A673 (cell line): ENCODE data around the gene NPLOC4. TPM values are rescaled to one million over a fixed set of nuclear protein-coding genes. Genes with fewer than 3 reads are reported as not detected.

Experiments used
- BruUV-seq: library from RNA; stranded (reverse); fragments of 400-500 nt; replicated peaks from 2 replicates; lab custom pipeline; 2021; lab: Mats Ljungman, UMichigan
- CTCF ChIA-PET: fragments of 300-600 bp; sonication (Branson Sonifier 250); formaldehyde crosslinking; loops from one replicate; lab custom pipeline; 2022; ENCODE audit warnings: antibody characterized with exemption; lab: Charles Lee
- POLR2A ChIA-PET: fragments of 300-600 bp; sonication (Branson Sonifier 250); formaldehyde crosslinking; loops from one replicate; lab custom pipeline; 2022; ENCODE audit warnings: antibody characterized with exemption; ENCODE audit not compliant: low non-redundant PET; lab: Charles Lee
- DNase-seq: peaks from one replicate; pipeline ENCODE4 v3.0.0-alpha.2; 2015; ENCODE audit warnings: low spot score
- H3K27ac ChIP-seq: fragments of 200-600 bp; sonication (generic); 2 replicates; pipeline ENCODE4 v1.5.1; 2016; ENCODE audit warnings: mixed run types, low read depth, mild to moderate bottlenecking, mixed read lengths, antibody characterized with exemption, low read length; ENCODE audit not compliant: poor library complexity, severe bottlenecking
- H3K27me3 ChIP-seq: fragments of 200-600 bp; sonication (generic); replicated peaks from 2 replicates; pipeline ENCODE4 v1.6.1; 2017; ENCODE audit warnings: mixed run types, low read depth, mild to moderate bottlenecking, mixed read lengths, antibody characterized with exemption, low read length; ENCODE audit not compliant: insufficient read depth, poor library complexity
- H3K36me3 ChIP-seq: fragments of 200-600 bp; sonication (generic); 2 replicates; pipeline ENCODE4 v1.6.1; 2016; ENCODE audit warnings: mixed run types, mild to moderate bottlenecking, mixed read lengths, antibody characterized with exemption, low read length; ENCODE audit not compliant: insufficient read depth, poor library complexity, severe bottlenecking
- H3K4me1 ChIP-seq: fragments of 200-600 bp; sonication (generic); 2 replicates; pipeline ENCODE4 v1.6.1; 2017; ENCODE audit warnings: mixed run types, mild to moderate bottlenecking, mixed read lengths, antibody characterized with exemption, low read length; ENCODE audit not compliant: insufficient read depth, poor library complexity, severe bottlenecking
- H3K4me3 ChIP-seq: fragments of 200-600 bp; sonication (generic); 2 replicates; pipeline ENCODE4 v1.5.1; 2016; ENCODE audit warnings: low read depth, mixed run types, mild to moderate bottlenecking, mixed read lengths, low read length; ENCODE audit not compliant: poor library complexity, severe bottlenecking
- H3K9me3 ChIP-seq: fragments of 200-600 bp; sonication (generic); 2 replicates; pipeline ENCODE4 v1.6.1; 2016; ENCODE audit warnings: mixed run types, low read depth, mild to moderate bottlenecking, mixed read lengths, antibody characterized with exemption, low read length; ENCODE audit not compliant: poor library complexity, severe bottlenecking
- EZH2 ChIP-seq: fragments of 200-600 bp; sonication (generic); IDR thresholded peaks from 2 replicates; pipeline ENCODE4 v1.6.1; 2017; ENCODE audit warnings: borderline replicate concordance, low read depth, mild to moderate bottlenecking, mixed read lengths, antibody characterized with exemption, low read length; ENCODE audit not compliant: poor library complexity, severe bottlenecking
- intact Hi-C: fragments of 100-400 bp; cut with micrococcal nuclease; formaldehyde crosslinking; loops from one replicate; pipeline ENCODE4 v1.10.0; 2022; ENCODE audit not compliant: unreplicated experiment
- total RNA-seq: library from RNA; stranded (reverse); gene quantifications from 2 replicates; pipeline ENCODE4 v1.2.3, GENCODE V29; 2021
- TF ChIP-seq, protein P1 (sequence below): fragments of 300-800, 200-600 bp; sonication (generic); conservative IDR thresholded peaks from 2 replicates; pipeline ENCODE4 v1.5.1; 2017; ENCODE audit warnings: low read depth, mild to moderate bottlenecking, antibody characterized with exemption, low read length, moderate library complexity, mixed read lengths

Gene NPLOC4
- total RNA-seq, 1 experiment from 2014 or later = 195 TPM

DNA sequence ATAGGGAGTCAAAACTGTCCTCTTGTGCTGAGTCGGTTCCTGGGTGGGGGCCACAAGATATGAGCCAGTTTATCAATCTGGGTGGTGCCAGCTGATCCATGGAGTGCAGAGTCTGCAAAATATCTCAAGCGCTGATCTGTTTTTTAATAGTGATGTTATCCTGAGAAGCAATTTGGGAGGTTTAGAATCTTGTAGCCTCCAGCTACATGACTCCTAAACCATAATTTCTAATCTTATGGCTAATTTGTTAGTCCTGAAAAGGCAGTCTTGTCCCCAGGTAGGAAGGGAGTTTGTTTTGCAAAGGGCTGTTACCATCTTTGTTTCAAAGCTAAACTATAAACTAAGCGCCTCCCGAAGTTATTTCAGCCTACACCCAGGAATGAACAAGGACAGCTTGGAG lies 1.8 kb upstream of the NPLOC4 start:
- peaks cover 18% of the 10 kb centered on the region for H3K4me1 ChIP-seq
- TF ChIP-seq, protein P1, sequence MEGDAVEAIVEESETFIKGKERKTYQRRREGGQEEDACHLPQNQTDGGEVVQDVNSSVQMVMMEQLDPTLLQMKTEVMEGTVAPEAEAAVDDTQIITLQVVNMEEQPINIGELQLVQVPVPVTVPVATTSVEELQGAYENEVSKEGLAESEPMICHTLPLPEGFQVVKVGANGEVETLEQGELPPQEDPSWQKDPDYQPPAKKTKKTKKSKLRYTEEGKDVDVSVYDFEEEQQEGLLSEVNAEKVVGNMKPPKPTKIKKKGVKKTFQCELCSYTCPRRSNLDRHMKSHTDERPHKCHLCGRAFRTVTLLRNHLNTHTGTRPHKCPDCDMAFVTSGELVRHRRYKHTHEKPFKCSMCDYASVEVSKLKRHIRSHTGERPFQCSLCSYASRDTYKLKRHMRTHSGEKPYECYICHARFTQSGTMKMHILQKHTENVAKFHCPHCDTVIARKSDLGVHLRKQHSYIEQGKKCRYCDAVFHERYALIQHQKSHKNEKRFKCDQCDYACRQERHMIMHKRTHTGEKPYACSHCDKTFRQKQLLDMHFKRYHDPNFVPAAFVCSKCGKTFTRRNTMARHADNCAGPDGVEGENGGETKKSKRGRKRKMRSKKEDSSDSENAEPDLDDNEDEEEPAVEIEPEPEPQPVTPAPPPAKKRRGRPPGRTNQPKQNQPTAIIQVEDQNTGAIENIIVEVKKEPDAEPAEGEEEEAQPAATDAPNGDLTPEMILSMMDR = no peak
- TF ChIP-seq EZH2 = no peak
- no peak for DNase-seq
- no peaks in the 10 kb centered on the region for H3K36me3 ChIP-seq
- H3K9me3 ChIP-seq = no peaks in the 10 kb centered on the region
- no TSS peak for BruUV-seq
- ChIA-PET POLR2A (interaction anchor here (0.6 kb wide), 1 partner anchor 784 kb away, joined by 4 read pairs; no protein-coding TSS in a partner anchor), CTCF (no interaction called here)
- no peaks in the 10 kb centered on the region for H3K27me3 ChIP-seq
- no peak overlapping the region for H3K4me3 ChIP-seq
- H3K27ac ChIP-seq = no peak overlapping the region
- intact Hi-C loops = no loop called here

DNA sequence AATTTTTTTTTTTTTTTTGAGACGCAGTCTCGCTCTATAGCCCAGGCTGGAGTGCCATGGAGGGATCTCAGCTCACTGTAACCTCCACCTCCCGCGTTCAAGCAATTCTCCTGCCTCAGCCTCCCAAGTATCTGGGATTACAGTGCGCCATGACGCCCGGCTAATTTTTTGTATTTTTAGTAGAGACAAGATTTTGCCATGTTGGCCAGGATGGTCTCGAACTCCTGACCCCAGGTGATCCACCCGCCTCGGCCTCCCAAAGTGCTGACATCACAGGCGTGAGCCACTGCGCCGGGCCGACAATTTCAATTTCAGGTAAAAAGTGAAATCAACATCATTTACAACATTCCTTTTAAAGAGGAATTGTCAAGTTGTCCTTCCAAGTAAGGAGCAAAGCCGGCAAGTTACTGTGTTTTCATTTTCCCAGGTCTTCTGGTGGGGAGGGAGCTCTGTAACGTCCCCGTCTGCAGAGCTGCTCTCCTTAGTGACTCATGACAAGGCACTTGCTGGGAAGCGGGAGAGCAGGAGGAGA lies 873 bp downstream of the NPLOC4 start:
- no peaks in the 10 kb centered on the region for H3K27me3 ChIP-seq
- BruUV-seq = no TSS peak
- POLR2A ChIA-PET = interaction anchor here (0.5 kb wide), 1 partner anchor 123 kb away, joined by 3 read pairs; no protein-coding TSS in a partner anchor
- peaks cover 5% of the 10 kb centered on the region for H3K36me3 ChIP-seq
- peak overlapping the region; percentile 89 for H3K4me3 ChIP-seq
- TF ChIP-seq EZH2 = no peak
- TF ChIP-seq, protein P1 = no peak
- CTCF ChIA-PET = no interaction called here
- peaks cover 18% of the 10 kb centered on the region for H3K4me1 ChIP-seq
- no peaks in the 10 kb centered on the region for H3K9me3 ChIP-seq
- no peak for DNase-seq
- intact Hi-C loops = no loop called here
- peak overlapping the region; percentile 94 for H3K27ac ChIP-seq

DNA sequence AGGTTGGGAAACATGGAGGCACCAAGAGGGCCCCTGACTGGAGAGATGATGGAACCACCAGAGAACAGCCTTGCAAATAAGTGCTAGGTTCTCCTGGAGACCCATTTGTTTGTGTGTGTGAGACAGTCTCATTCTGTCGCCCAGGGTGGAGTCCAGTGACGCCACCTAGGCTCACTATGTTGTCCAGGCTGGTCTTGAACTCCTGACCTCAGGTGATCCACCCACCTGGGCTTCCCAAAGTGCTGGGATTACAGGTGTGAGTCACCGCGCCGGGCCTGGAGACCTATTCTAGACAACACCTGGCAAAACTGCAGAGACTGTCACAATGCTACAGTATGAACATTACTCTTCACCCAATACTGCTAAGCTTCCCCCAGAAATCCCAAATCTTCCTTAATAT lies 1.5 kb downstream of the NPLOC4 start:
- Histone ChIP-seq H3K4me3 (peak overlapping the region; percentile 89), H3K27ac (peak overlapping the region; percentile 94), H3K36me3 (peaks cover 5% of the 10 kb centered on the region), H3K9me3 (no peaks in the 10 kb centered on the region), H3K27me3 (no peaks in the 10 kb centered on the region), H3K4me1 (peaks cover 18% of the 10 kb centered on the region)
- DNase-seq = no peak
- intact Hi-C loops = no loop called here
- ChIA-PET POLR2A (no interaction called here), CTCF (no interaction called here)
- BruUV-seq = TSS peak; percentile 70
- TF ChIP-seq, protein P1 = no peak
- TF ChIP-seq EZH2 = no peak
